Gastrocnemius medialis (tissue), 4 donors: ENCODE results near the gene TLR9. TPM values are rescaled to one million over a fixed set of nuclear protein-coding genes. Genes with fewer than 3 reads are reported as not detected.

Source experiments
- ATAC-seq, 2 donors: fragments of 150-250 bp; one replicate each; pipeline ENCODE4 v1.9.1; 2016
- DNase-seq, 2 donors: peaks; one replicate each; pipeline ENCODE4 v3.0.0-alpha.2; 2019
- H3K27ac ChIP-seq, 4 donors: fragments of 200-600 bp; sonication (generic); 1 replicate in 1 of 4; 2 replicates in 3 of 4; pipeline ENCODE4 v1.5.1; 2016 to 2018; ENCODE audit warnings: mild to moderate bottlenecking in 2 of 4, moderate library complexity in 1 of 4
- H3K27me3 ChIP-seq, 3 donors: fragments of 200-600 bp; sonication (generic) in 2 of 3; 1 replicate in 1 of 3; 2 replicates in 2 of 3; pipeline versions ENCODE4 v1.5.1 to v1.6.0; 2016 to 2019; ENCODE audit warnings: mild to moderate bottlenecking in 1 of 3, moderate library complexity in 1 of 3
- H3K36me3 ChIP-seq, 2 donors: fragments of 200-600 bp; sonication (generic) in 1 of 2; one replicate each; pipeline ENCODE4 v1.5.1; 2017 to 2018
- H3K4me1 ChIP-seq, 2 donors: fragments of 200-600 bp; sonication (generic) in 1 of 2; one replicate each; pipeline ENCODE4 v1.5.1; 2016 to 2017; ENCODE audit warnings: mild to moderate bottlenecking in 2 of 2
- H3K4me3 ChIP-seq, 4 donors: fragments of 200-600 bp; sonication (generic) in 3 of 4; 1 replicate in 1 of 4; 2 replicates in 3 of 4; pipeline ENCODE4 v1.5.1; 2016 to 2019; ENCODE audit warnings: mild to moderate bottlenecking in 2 of 4
- H3K9me3 ChIP-seq, 3 donors: fragments of 200-600 bp; sonication (generic) in 2 of 3; 1 replicate in 1 of 3; 2 replicates in 2 of 3; pipeline ENCODE4 v1.5.1; 2016 to 2019
- CTCF ChIP-seq, 5 experiments: fragments of 450-650 bp in 3 of 5; fragments of 200-600 bp in 2 of 5; sonication (generic) in 2 of 5; IDR thresholded peaks in 4 of 5; conservative IDR thresholded peaks in 1 of 5; 1 replicate in 4 of 5; 2 replicates in 1 of 5; pipeline ENCODE4 v1.5.1; 2016 to 2019; ENCODE audit warnings: antibody characterized with exemption in 5 of 5, mild to moderate bottlenecking in 3 of 5, moderate library complexity in 3 of 5
- POLR2A ChIP-seq, 2 donors: fragments of 450-650 bp; IDR thresholded peaks; one replicate each; pipeline ENCODE4 v1.6.1; 2017; ENCODE audit warnings: antibody characterized with exemption in 2 of 2, mild to moderate bottlenecking in 2 of 2, moderate library complexity in 2 of 2
- in situ Hi-C, 4 donors: fragments of 200-750 bp; cut with MboI; loops; one replicate each; pipeline versions ENCODE4 v1.15.0 to v1.8.0; 2017; ENCODE audit warnings: low sequenced_read_pairs in 4 of 4
- intact Hi-C: fragments of 100-400 bp; cut with DNase I; formaldehyde crosslinking; loops from one replicate; pipeline ENCODE4 v1.15.1; 2023; ENCODE audit warnings: low total_unique reads
- total RNA-seq, 4 donors: library from RNA; depleted of rRNA; stranded (reverse); fragments of >200 nt; gene quantifications; one replicate each; pipeline versions ENCODE4 v1.1.0 to v1.2.3, GENCODE V29; 2016

TLR9 gene
- total RNA-seq, 4 donors from 2014 or later = 0.07 to 0.41 (median 0.13) TPM; not detected in 1

GRCh38 chr3:52218937-52219650, 6.4 kb downstream of the TLR9 start:
- peak in 1 of 5 experiments; percentile 7 for TF ChIP-seq CTCF (IDR thresholded peaks at IDR 0.05 in 4 of 5, conservative IDR thresholded peaks at IDR 0.05 in 1 of 5)
- TF ChIP-seq POLR2A (IDR thresholded peaks at IDR 0.05) = no peak
- no peaks in the 10 kb centered on the region for H3K27me3 ChIP-seq
- DNase-seq (no peak), ATAC-seq (no peak)
- H3K9me3 ChIP-seq = no peaks in the 10 kb centered on the region
- peaks cover 20 to 28% of the 10 kb centered on the region in 2 donors for H3K4me1 ChIP-seq
- H3K36me3 ChIP-seq = peaks cover 0 to 14% of the 10 kb centered on the region in 2 donors
- peak overlapping the region in 1 of 4 donors; percentile 10 for H3K4me3 ChIP-seq
- peak overlapping the region in 3 of 4 donors; percentile 65 to 80 (median 68) for H3K27ac ChIP-seq
- intact Hi-C loops = no loop called here
- in situ Hi-C loops = loop anchor here in 2 of 4 donors (5.0 kb wide), 1 partner anchor 123 kb away; no protein-coding TSS in a partner anchor

- Histone ChIP-seq H3K9me3 (no peaks in the 10 kb centered on the region), H3K4me1 (peaks cover 20 to 28% of the 10 kb centered on the region in 2 donors), H3K27me3 (no peaks in the 10 kb centered on the region), H3K4me3 (peak overlapping the region in 1 of 4 donors; percentile 10), H3K27ac (peak overlapping the region; percentile 47 to 80 (median 66)), H3K36me3 (peaks cover 0 to 20% of the 10 kb centered on the region in 2 donors)
- intact Hi-C loops = no loop called here
- TF ChIP-seq CTCF (IDR thresholded peaks at IDR 0.05 in 4 of 5, conservative IDR thresholded peaks at IDR 0.05 in 1 of 5) = no peak
- ATAC-seq = no peak
- no peak for DNase-seq
- in situ Hi-C loops = loop anchor here in 2 of 4 donors (5.0 kb wide), 1 partner anchor 124 kb away; no protein-coding TSS in a partner anchor
Observed at GRCh38 chr3:52218454-52218853, 7.0 kb downstream of the TLR9 start.

GRCh38 chr3:52218026-52218425, 7.4 kb downstream of the TLR9 start:
- peaks cover 20 to 28% of the 10 kb centered on the region in 2 donors for H3K4me1 ChIP-seq
- H3K4me3 ChIP-seq = peak overlapping the region in 1 of 4 donors; percentile 10
- in situ Hi-C loops = loop anchor here in 2 of 4 donors (5.0 kb wide), 1 partner anchor 124 kb away; no protein-coding TSS in a partner anchor
- no peak for ATAC-seq
- no peak for TF ChIP-seq POLR2A (IDR thresholded peaks at IDR 0.05)
- TF ChIP-seq CTCF (IDR thresholded peaks at IDR 0.05 in 4 of 5, conservative IDR thresholded peaks at IDR 0.05 in 1 of 5) = no peak
- DNase-seq = no peak
- H3K36me3 ChIP-seq = peaks cover 0 to 25% of the 10 kb centered on the region in 2 donors
- no peaks in the 10 kb centered on the region for H3K9me3 ChIP-seq
- H3K27ac ChIP-seq = peak overlapping the region; percentile 47 to 80 (median 66)
- intact Hi-C loops = no loop called here
- H3K27me3 ChIP-seq = no peaks in the 10 kb centered on the region

- Histone ChIP-seq H3K27ac (peak overlapping the region; percentile 47 to 80 (median 66)), H3K9me3 (no peaks in the 10 kb centered on the region), H3K4me3 (no peak overlapping the region), H3K4me1 (peaks cover 20 to 28% of the 10 kb centered on the region in 2 donors), H3K27me3 (no peaks in the 10 kb centered on the region), H3K36me3 (peaks cover 0 to 31% of the 10 kb centered on the region in 2 donors)
- ATAC-seq (no peak), DNase-seq (no peak)
- no peak for TF ChIP-seq CTCF (IDR thresholded peaks at IDR 0.05 in 4 of 5, conservative IDR thresholded peaks at IDR 0.05 in 1 of 5)
- no peak for TF ChIP-seq POLR2A (IDR thresholded peaks at IDR 0.05)
- in situ Hi-C loops = loop anchor here in 2 of 4 donors (5.0 kb wide), 1 partner anchor 125 kb away; no protein-coding TSS in a partner anchor
- intact Hi-C loops = no loop called here
Observed at GRCh38 chr3:52217409-52217805, 8.0 kb downstream of the TLR9 start.
